BJ (cell line): Measurements from ENCODE around the gene CHMP6. TPM values are rescaled to one million over a fixed set of nuclear protein-coding genes. Genes with fewer than 3 reads are reported as not detected.

ENCODE experiments used
- CTCF ChIA-PET: fragments of 350-600 bp; formaldehyde crosslinking; extraction: SDS; loops from one replicate; lab custom pipeline; 2021; ENCODE audit warnings: antibody characterized with exemption, inconsistent platforms; lab: Yijun Ruan, JAX
- POLR2A ChIA-PET: fragments of 300-600 bp; sonication (Branson Sonifier 250); formaldehyde crosslinking; extraction: SDS; loops from one replicate; lab custom pipeline; 2021; ENCODE audit warnings: antibody characterized with exemption; lab: Charles Lee
- DNase-seq: peaks from one replicate; pipeline ENCODE4 v3.0.0-alpha.2; 2011; ENCODE audit warnings: low read depth
- H3K27me3 ChIP-seq: 2 replicates; pipeline ENCODE4 v1.6.0; 2011; ENCODE audit warnings: low read length; ENCODE audit not compliant: control insufficient read depth, insufficient read depth
- H3K36me3 ChIP-seq: 2 replicates; pipeline ENCODE4 v1.5.1; 2011; ENCODE audit warnings: low read length; ENCODE audit not compliant: control insufficient read depth, insufficient read depth
- H3K4me3 ChIP-seq: 2 replicates; pipeline ENCODE4 v1.5.1; 2011; ENCODE audit warnings: low read depth, mild to moderate bottlenecking, control low read depth, low read length
- CTCF ChIP-seq: IDR thresholded peaks from 2 replicates; pipeline ENCODE4 v1.5.1; 2011; ENCODE audit warnings: low read depth, mild to moderate bottlenecking, control low read depth, inconsistent platforms, low read length, moderate library complexity; ENCODE audit not compliant: insufficient read depth
- polyA plus RNA-seq: library from polyadenylated mRNA; depleted of rRNA; stranded (reverse); fragments of >200 nt; gene quantifications from 2 replicates; pipeline ENCODE4 v1.2.3, GENCODE V29; 2011

CHMP6 gene
- polyA plus RNA-seq, 1 experiment, result 30.7 TPM

GRCh38 chr17:80962356-80963329 is 29.0 kb upstream of the CHMP6 start:
- no peak overlapping the region for H3K4me3 ChIP-seq
- ChIA-PET CTCF (no interaction called here), POLR2A (no interaction called here)
- H3K27me3 ChIP-seq, result no peaks in the 10 kb centered on the region
- peaks cover 3% of the 10 kb centered on the region for H3K36me3 ChIP-seq
- no peak for TF ChIP-seq CTCF
- no peak for DNase-seq

- H3K27me3 ChIP-seq, result no peaks in the 10 kb centered on the region
- H3K36me3 ChIP-seq, result peaks cover 2% of the 10 kb centered on the region
- ChIA-PET POLR2A (no interaction called here), CTCF (no interaction called here)
- no peak for DNase-seq
- no peak for TF ChIP-seq CTCF
- no peak overlapping the region for H3K4me3 ChIP-seq
Measured at GRCh38 chr17:80963812-80964543, 27.7 kb upstream of the CHMP6 start.

- TF ChIP-seq CTCF, result no peak
- peaks cover 2% of the 10 kb centered on the region for H3K36me3 ChIP-seq
- no peak for DNase-seq
- POLR2A ChIA-PET, result no interaction called here
- no peaks in the 10 kb centered on the region for H3K27me3 ChIP-seq
- CTCF ChIA-PET, result no interaction called here
- no peak overlapping the region for H3K4me3 ChIP-seq
Measured at GRCh38 chr17:80964544-80964856, 27.1 kb upstream of the CHMP6 start.

- ChIA-PET POLR2A (no interaction called here), CTCF (interaction anchor here (0.9 kb wide), 1 partner anchor 15 kb away, joined by 3 read pairs; no protein-coding TSS in a partner anchor)
- H3K4me3 ChIP-seq, result no peak overlapping the region
- DNase-seq, result no peak
- H3K27me3 ChIP-seq, result no peaks in the 10 kb centered on the region
- no peak for TF ChIP-seq CTCF
- peaks cover 2% of the 10 kb centered on the region for H3K36me3 ChIP-seq
Measured at GRCh38 chr17:80964859-80965580, 26.6 kb upstream of the CHMP6 start.
